ENCODE results near the gene ZMYM3.

GRCh38 chrX:71241301-71241700 lies 12.6 kb downstream of the ZMYM3 start:
- no peak for TF ChIP-seq ZNF121 (CRISPR knock-in tag; IDR thresholded peaks at IDR 0.05)
- TF ChIP-seq CTCF (IDR thresholded peaks at IDR 0.05), result no peak
- no peak for TF ChIP-seq FOXK1 (CRISPR knock-in tag; IDR thresholded peaks at IDR 0.05)
- TF ChIP-seq ELF4 (CRISPR knock-in tag; IDR thresholded peaks at IDR 0.05; ENCODE audit: low read depth), result no peak
- no peak for TF ChIP-seq HMGXB4 (CRISPR knock-in tag; IDR thresholded peaks at IDR 0.05)
- no peak for TF ChIP-seq FOXP1 (CRISPR knock-in tag; IDR thresholded peaks at IDR 0.05; ENCODE audit: borderline replicate concordance)
- no peak for TF ChIP-seq ZNF423 (CRISPR knock-in tag; IDR thresholded peaks at IDR 0.05)
- TF ChIP-seq IRF2 (CRISPR knock-in tag; IDR thresholded peaks at IDR 0.05; ENCODE audit: borderline replicate concordance, low read depth), result no peak
- TF ChIP-seq FOXP4 (CRISPR knock-in tag; IDR thresholded peaks at IDR 0.05), result no peak
- TF ChIP-seq SP1 (CRISPR knock-in tag; conservative IDR thresholded peaks at IDR 0.05), result no peak
- no peak for TF ChIP-seq E2F4 (CRISPR knock-in tag; IDR thresholded peaks at IDR 0.05; ENCODE audit: borderline replicate concordance, low read depth)
- TF ChIP-seq NFYB (CRISPR knock-in tag; conservative IDR thresholded peaks at IDR 0.05; ENCODE audit: low read depth), result no peak
- TF ChIP-seq ZMAT4 (CRISPR knock-in tag; IDR thresholded peaks at IDR 0.05), result no peak
- TF ChIP-seq PRDM15 (CRISPR knock-in tag; IDR thresholded peaks at IDR 0.05), result no peak
